Lung (tissue), 12 donors: Measurements from ENCODE around the gene PCOLCE2. TPM values are rescaled to one million over a fixed set of nuclear protein-coding genes. Genes with fewer than 3 reads are reported as not detected.

Experiments
- ATAC-seq: fragments of 200-7000 bp; cut with Tn5 transposase; one replicate; pipeline ENCODE4 v1.9.1; 2020; ENCODE audit warnings: moderate number of reproducible peaks; ENCODE audit not compliant: insufficient read depth, low FRiP score
- DNase-seq, 3 donors: peaks; one replicate each; pipeline ENCODE4 v3.0.0-alpha.2; 2013 to 2017
- H3K27ac ChIP-seq, 2 donors: one replicate each; pipeline ENCODE4 v1.5.1; 2013; ENCODE audit warnings: mild to moderate bottlenecking in 2 of 2, moderate library complexity in 2 of 2, control low read depth in 1 of 2, inconsistent platforms in 1 of 2, low read depth in 1 of 2, low read length in 1 of 2
- H3K27me3 ChIP-seq, 3 donors: one replicate each; pipeline ENCODE4 v1.5.1; 2013; ENCODE audit warnings: low read length in 2 of 3; ENCODE audit not compliant: control insufficient read depth in 3 of 3, insufficient read depth in 3 of 3
- H3K36me3 ChIP-seq, 4 donors: one replicate each; pipeline ENCODE4 v1.5.1; 2013; ENCODE audit warnings: low read length in 4 of 4, mild to moderate bottlenecking in 1 of 4, moderate library complexity in 1 of 4; ENCODE audit not compliant: control insufficient read depth in 4 of 4, insufficient read depth in 4 of 4
- H3K4me1 ChIP-seq, 5 donors: one replicate each; pipeline ENCODE4 v1.5.1; 2013; ENCODE audit warnings: low read length in 5 of 5, mild to moderate bottlenecking in 2 of 5, moderate library complexity in 1 of 5; ENCODE audit not compliant: control insufficient read depth in 5 of 5, insufficient read depth in 5 of 5
- H3K4me3 ChIP-seq: one replicate; pipeline ENCODE4 v1.5.1; 2013; ENCODE audit warnings: mild to moderate bottlenecking, control low read depth, moderate library complexity
- H3K9ac ChIP-seq, 2 donors: one replicate each; pipeline ENCODE4 v1.5.1; 2013; ENCODE audit warnings: low read length in 2 of 2, control low read depth in 1 of 2; ENCODE audit not compliant: insufficient read depth in 1 of 2
- H3K9me3 ChIP-seq, 4 donors: one replicate each; pipeline ENCODE4 v1.5.1; 2013; ENCODE audit warnings: low read length in 3 of 4, mild to moderate bottlenecking in 1 of 4, moderate library complexity in 1 of 4; ENCODE audit not compliant: control insufficient read depth in 4 of 4, insufficient read depth in 3 of 4
- WGBS, 2 donors: extraction: QIAGEN DNeasy Blood & Tissue Kit; methylation state at CpG; one replicate each; pipeline ENCODE4 v1.1.7; 2013; 5-methylcytosine and 5-hydroxymethylcytosine counted together
- polyA plus RNA-seq, 2 donors: library from polyadenylated mRNA; stranded (reverse); fragments of 200-250 nt; gene quantifications; one replicate each; pipeline ENCODE4 v1.2.1, GENCODE V29; 2013
- total RNA-seq, 2 donors: library from RNA; depleted of rRNA in 1 of 2; stranded (reverse); fragments of >200 nt in 1 of 2; gene quantifications; one replicate each; pipeline ENCODE4 v1.2.1, GENCODE V29; 2014 to 2021
- TF ChIP-seq, protein P1 (sequence below): IDR thresholded peaks from 2 replicates; pipeline ENCODE4 v1.5.1; 2012; ENCODE audit warnings: mild to moderate bottlenecking; ENCODE audit errors: control extremely low read depth, extremely low read depth
- donor health status: control.
- donor health status: control.
- donor health status: Bipolar disorder and iron deficiency.
- donor health status: healthy.
- donor health status: DM: yes; HTN: yes; CAD: no.

Gene PCOLCE2
- total and polyA plus RNA-seq, 4 donors: 2.8 to 32.2 (median 15.6) TPM

DNA sequence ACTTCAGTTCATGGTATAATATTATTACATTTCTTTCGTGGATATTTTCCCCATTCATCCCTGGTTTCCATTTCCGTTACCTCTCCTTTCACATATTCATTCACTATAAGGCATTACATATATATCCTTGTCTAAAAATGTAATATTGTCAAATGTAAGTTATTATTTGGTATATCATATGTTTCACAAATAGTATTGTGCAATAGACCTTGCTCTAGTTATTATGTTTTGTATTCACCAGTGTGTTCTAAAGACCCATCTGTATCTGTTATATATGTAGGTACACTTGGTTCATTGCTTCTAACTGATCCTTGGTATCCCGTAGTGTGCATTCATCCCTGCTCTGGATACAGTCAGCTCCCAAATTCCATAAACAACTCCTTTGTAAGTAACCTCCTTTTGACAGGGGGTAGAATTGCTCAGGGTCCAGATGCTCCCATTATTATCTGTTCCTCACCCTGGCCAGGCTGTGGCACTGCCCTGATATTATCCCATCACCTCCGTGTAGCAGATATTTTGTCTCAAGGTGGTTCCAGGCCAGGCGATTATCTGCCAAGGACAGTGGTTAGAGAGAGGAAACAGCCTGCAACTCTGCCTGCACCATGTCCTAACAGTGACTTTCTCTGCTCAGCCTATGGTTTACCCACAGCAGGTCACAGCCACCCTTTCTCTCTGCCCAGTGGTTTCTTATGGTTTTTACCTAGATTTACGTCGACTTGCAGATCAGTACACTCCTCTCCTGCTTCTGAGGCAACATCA lies 45.4 kb upstream of the PCOLCE2 start:
- H3K9ac ChIP-seq: no peak overlapping the region
- no peak for ATAC-seq
- H3K9me3 ChIP-seq: peaks cover 0 to 2% (median 0%) of the 10 kb centered on the region in 4 donors
- 87 to 90% methylated on average over 7 of the region's 7 CpGs for WGBS, 2 donors
- no peak overlapping the region for H3K4me3 ChIP-seq
- DNase-seq: no peak
- TF ChIP-seq, protein P1, sequence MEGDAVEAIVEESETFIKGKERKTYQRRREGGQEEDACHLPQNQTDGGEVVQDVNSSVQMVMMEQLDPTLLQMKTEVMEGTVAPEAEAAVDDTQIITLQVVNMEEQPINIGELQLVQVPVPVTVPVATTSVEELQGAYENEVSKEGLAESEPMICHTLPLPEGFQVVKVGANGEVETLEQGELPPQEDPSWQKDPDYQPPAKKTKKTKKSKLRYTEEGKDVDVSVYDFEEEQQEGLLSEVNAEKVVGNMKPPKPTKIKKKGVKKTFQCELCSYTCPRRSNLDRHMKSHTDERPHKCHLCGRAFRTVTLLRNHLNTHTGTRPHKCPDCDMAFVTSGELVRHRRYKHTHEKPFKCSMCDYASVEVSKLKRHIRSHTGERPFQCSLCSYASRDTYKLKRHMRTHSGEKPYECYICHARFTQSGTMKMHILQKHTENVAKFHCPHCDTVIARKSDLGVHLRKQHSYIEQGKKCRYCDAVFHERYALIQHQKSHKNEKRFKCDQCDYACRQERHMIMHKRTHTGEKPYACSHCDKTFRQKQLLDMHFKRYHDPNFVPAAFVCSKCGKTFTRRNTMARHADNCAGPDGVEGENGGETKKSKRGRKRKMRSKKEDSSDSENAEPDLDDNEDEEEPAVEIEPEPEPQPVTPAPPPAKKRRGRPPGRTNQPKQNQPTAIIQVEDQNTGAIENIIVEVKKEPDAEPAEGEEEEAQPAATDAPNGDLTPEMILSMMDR: no peak
- H3K27ac ChIP-seq: no peak overlapping the region
- H3K4me1 ChIP-seq: peaks cover 0 to 2% (median 0%) of the 10 kb centered on the region in 5 donors
- no peaks in the 10 kb centered on the region for H3K27me3 ChIP-seq
- H3K36me3 ChIP-seq: no peaks in the 10 kb centered on the region

GRCh38 chr3:142931222-142931621 lies 42.3 kb upstream of the PCOLCE2 start:
- H3K4me3 ChIP-seq: no peak overlapping the region
- peaks cover 0 to 2% (median 0%) of the 10 kb centered on the region in 5 donors for H3K4me1 ChIP-seq
- TF ChIP-seq, protein P1: no peak
- no peak overlapping the region for H3K9ac ChIP-seq
- H3K27me3 ChIP-seq: peaks cover 0 to 2% (median 0%) of the 10 kb centered on the region in 3 donors
- WGBS, 2 donors: 70 to 78% methylated on average over 6 of the region's 6 CpGs
- ATAC-seq: no peak
- H3K36me3 ChIP-seq: no peaks in the 10 kb centered on the region
- H3K27ac ChIP-seq: no peak overlapping the region
- no peak for DNase-seq
- H3K9me3 ChIP-seq: peaks cover 0 to 2% (median 0%) of the 10 kb centered on the region in 4 donors

- 58 to 72% methylated on average over 3 of the region's 3 CpGs for WGBS, 2 donors
Measured at GRCh38 chr3:142930463-142930862, 41.6 kb upstream of the PCOLCE2 start.

More at GRCh38 chr3:142930463-142930862, 41.6 kb upstream of the PCOLCE2 start:
- H3K36me3 ChIP-seq: no peaks in the 10 kb centered on the region
- TF ChIP-seq, protein P1: no peak
- ATAC-seq (no peak), DNase-seq (no peak)
- no peak overlapping the region for H3K4me3 ChIP-seq
- H3K9me3 ChIP-seq: peaks cover 0 to 2% (median 0%) of the 10 kb centered on the region in 4 donors
- peaks cover 0 to 2% (median 0%) of the 10 kb centered on the region in 5 donors for H3K4me1 ChIP-seq
- no peak overlapping the region for H3K9ac ChIP-seq
- peaks cover 0 to 2% (median 0%) of the 10 kb centered on the region in 3 donors for H3K27me3 ChIP-seq
- no peak overlapping the region for H3K27ac ChIP-seq
